GM12865 (cell line): ENCODE measurements around the gene TCF7L2.

Experiments used
- DNase-seq: peaks from one replicate; pipeline ENCODE4 v3.0.0; 2010; ENCODE audit warnings: low read depth
- H3K4me3 ChIP-seq: 2 replicates; pipeline ENCODE4 v1.5.1; 2011; ENCODE audit warnings: mild to moderate bottlenecking, low read depth, low read length, control low read depth
- CTCF ChIP-seq: IDR thresholded peaks from 2 replicates; pipeline ENCODE4 v1.5.1; 2011; ENCODE audit warnings: low read length, control low read depth, low read depth, inconsistent platforms; ENCODE audit not compliant: insufficient read depth; ENCODE audit errors: missing control alignments

The TCF7L2 gene

GRCh38 chr10:113093188-113094113, 143.4 kb downstream of the TCF7L2 start:
- no peak overlapping the region for H3K4me3 ChIP-seq
- DNase-seq, result peak; percentile 23
- TF ChIP-seq CTCF, result no peak

- peak; percentile 25 for DNase-seq
- TF ChIP-seq CTCF, result no peak
- no peak overlapping the region for H3K4me3 ChIP-seq
These were observed 144.1 kb downstream of the TCF7L2 start for GRCh38 chr10:113094114-113094486.

- no peak for DNase-seq
- TF ChIP-seq CTCF, result no peak
- H3K4me3 ChIP-seq, result no peak overlapping the region
These were observed 145.5 kb downstream of the TCF7L2 start for GRCh38 chr10:113095419-113096127.

GRCh38 chr10:113096128-113096996, 146.3 kb downstream of the TCF7L2 start:
- TF ChIP-seq CTCF, result no peak
- DNase-seq, result no peak
- no peak overlapping the region for H3K4me3 ChIP-seq

GRCh38 chr10:113097036-113097435, 147.0 kb downstream of the TCF7L2 start:
- no peak for TF ChIP-seq CTCF
- no peak for DNase-seq
- no peak overlapping the region for H3K4me3 ChIP-seq

GRCh38 chr10:113099431-113100183, 149.6 kb downstream of the TCF7L2 start:
- no peak overlapping the region for H3K4me3 ChIP-seq
- no peak for TF ChIP-seq CTCF
- no peak for DNase-seq
